Measurements from ENCODE around the gene NR4A1. TPM values are rescaled to one million over a fixed set of nuclear protein-coding genes. Genes with fewer than 3 reads are reported as not detected.

The NR4A1 gene
- polyA plus RNA-seq, 1 donor (not counting 4 experiments of a cell fraction or from before 2014, with no cell fraction given), result 3.9 TPM

GRCh38 chr12:52055731-52056711, 4.8 kb downstream of the NR4A1 start:
- peaks cover 15% of the 10 kb centered on the region for H3K4me1 ChIP-seq (ENCODE audit: control insufficient read depth, extremely low read depth, insufficient read depth, low read length)
- no peak overlapping the region for H3K9ac ChIP-seq (ENCODE audit: control insufficient read depth, extremely low read depth, insufficient read depth, low read length)
- H3K79me2 ChIP-seq (ENCODE audit: control insufficient read depth, insufficient read depth, low read length), result no peaks in the 10 kb centered on the region
- no peaks in the 10 kb centered on the region for H3K36me3 ChIP-seq (ENCODE audit: control insufficient read depth in 2 of 2, extremely low read depth in 1 of 2, insufficient read depth in 2 of 2, low read length in 2 of 2)
- FAIRE-seq, result no peak
- no peaks in the 10 kb centered on the region for H3K9me3 ChIP-seq (ENCODE audit: control insufficient read depth, low read depth, low read length)
- H3K4me3 ChIP-seq (ENCODE audit: control insufficient read depth in 2 of 3, extremely low read depth in 1 of 3, insufficient read depth in 2 of 3, low read depth in 1 of 3, low read length in 3 of 3), result no peak overlapping the region
- H2AFZ ChIP-seq (ENCODE audit: control insufficient read depth, low read length), result no peak overlapping the region
- H3K27me3 ChIP-seq (ENCODE audit: control insufficient read depth, extremely low read depth, insufficient read depth, low read length), result no peaks in the 10 kb centered on the region
- dilution Hi-C loops (cut with MboI; ENCODE audit: extremely low pct_ligation_motif_present, low sequenced_read_pairs), result no loop called here
- DNase-seq (ENCODE audit: low read depth, low spot score), result no peak
- H3K4me2 ChIP-seq (ENCODE audit: control insufficient read depth, extremely low read depth, insufficient read depth, low read depth, low read length), result no peak overlapping the region
- no peaks in the 10 kb centered on the region for H3K9me1 ChIP-seq (ENCODE audit: control insufficient read depth, extremely low read depth, insufficient read depth, low read length)
- no peak for TF ChIP-seq CTCF (optimal IDR thresholded peaks at IDR 0.05 in 1 of 3, IDR thresholded peaks at IDR 0.05 in 1 of 3, conservative IDR thresholded peaks at IDR 0.05 in 1 of 3; ENCODE audit: extremely low read depth in 1 of 3, insufficient read depth in 2 of 3, low read length in 3 of 3)
- no peak for TF ChIP-seq EZH2 (IDR thresholded peaks at IDR 0.05; ENCODE audit: low read length)
- H3K27ac ChIP-seq (ENCODE audit: control insufficient read depth, insufficient read depth, low read length), result no peak overlapping the region
- no peaks in the 10 kb centered on the region for H4K20me1 ChIP-seq (ENCODE audit: control insufficient read depth, extremely low read depth, insufficient read depth, low read length)

GRCh38 chr12:52056801-52057637, 5.8 kb downstream of the NR4A1 start:
- Histone ChIP-seq H3K4me1 (ENCODE audit: control insufficient read depth, extremely low read depth, insufficient read depth, low read length) (peaks cover 9% of the 10 kb centered on the region), H3K79me2 (ENCODE audit: control insufficient read depth, insufficient read depth, low read length) (no peaks in the 10 kb centered on the region), H3K4me3 (ENCODE audit: control insufficient read depth in 2 of 3, extremely low read depth in 1 of 3, insufficient read depth in 2 of 3, low read depth in 1 of 3, low read length in 3 of 3) (no peak overlapping the region), H3K27ac (ENCODE audit: control insufficient read depth, insufficient read depth, low read length) (no peak overlapping the region), H3K9me3 (ENCODE audit: control insufficient read depth, low read depth, low read length) (no peaks in the 10 kb centered on the region), H3K27me3 (ENCODE audit: control insufficient read depth, extremely low read depth, insufficient read depth, low read length) (no peaks in the 10 kb centered on the region), H3K4me2 (ENCODE audit: control insufficient read depth, extremely low read depth, insufficient read depth, low read depth, low read length) (no peak overlapping the region), H2AFZ (ENCODE audit: control insufficient read depth, low read length) (no peak overlapping the region), H3K9ac (ENCODE audit: control insufficient read depth, extremely low read depth, insufficient read depth, low read length) (no peak overlapping the region), H4K20me1 (ENCODE audit: control insufficient read depth, extremely low read depth, insufficient read depth, low read length) (no peaks in the 10 kb centered on the region), H3K36me3 (ENCODE audit: control insufficient read depth in 2 of 2, extremely low read depth in 1 of 2, insufficient read depth in 2 of 2, low read length in 2 of 2) (no peaks in the 10 kb centered on the region), H3K9me1 (ENCODE audit: control insufficient read depth, extremely low read depth, insufficient read depth, low read length) (no peaks in the 10 kb centered on the region)
- DNase-seq (ENCODE audit: low read depth, low spot score) (no peak), FAIRE-seq (no peak)
- dilution Hi-C loops (cut with MboI; ENCODE audit: extremely low pct_ligation_motif_present, low sequenced_read_pairs), result no loop called here
- TF ChIP-seq CTCF (optimal IDR thresholded peaks at IDR 0.05 in 1 of 3, IDR thresholded peaks at IDR 0.05 in 1 of 3, conservative IDR thresholded peaks at IDR 0.05 in 1 of 3; ENCODE audit: extremely low read depth in 1 of 3, insufficient read depth in 2 of 3, low read length in 3 of 3) (no peak), EZH2 (IDR thresholded peaks at IDR 0.05; ENCODE audit: low read length) (no peak)

Data from keratinocyte (primary cell).